Osteoblast (primary cell): ENCODE data around the gene APOC3. TPM values are rescaled to one million over a fixed set of nuclear protein-coding genes. Genes with fewer than 3 reads are reported as not detected.
A peak's percentile ranks its signal among the peaks of the same experiment; 100 is the strongest.

Experiments used
- DNase-seq: peaks from one replicate; pipeline ENCODE4 v3.0.0; 2011; ENCODE audit warnings: low spot score, mixed read lengths; ENCODE audit not compliant: insufficient read length; ENCODE audit errors: missing footprints
- H2AFZ ChIP-seq: 2 replicates; pipeline ENCODE4 v1.6.0; 2011; ENCODE audit warnings: mild to moderate bottlenecking, low read length
- H3K27ac ChIP-seq: 2 replicates; pipeline ENCODE4 v1.5.1; 2011; ENCODE audit warnings: mild to moderate bottlenecking, low read depth, low read length, moderate library complexity
- H3K27me3 ChIP-seq: 2 replicates; pipeline ENCODE4 v1.6.0; 2012; ENCODE audit warnings: mild to moderate bottlenecking, control low read depth, inconsistent platforms, low read length, moderate library complexity; ENCODE audit not compliant: insufficient read depth
- H3K36me3 ChIP-seq: 2 replicates; pipeline ENCODE4 v1.5.1; 2011; ENCODE audit warnings: mild to moderate bottlenecking, low read length, control low read depth, moderate library complexity; ENCODE audit not compliant: insufficient read depth
- H3K4me1 ChIP-seq: 2 replicates; pipeline ENCODE4 v1.5.1; 2011; ENCODE audit warnings: mild to moderate bottlenecking, low read length, control low read depth, moderate library complexity; ENCODE audit not compliant: insufficient read depth
- H3K4me2 ChIP-seq: 2 replicates; pipeline ENCODE4 v1.6.0; 2011; ENCODE audit warnings: mild to moderate bottlenecking, low read length; ENCODE audit not compliant: insufficient read depth
- H3K4me3 ChIP-seq: fragments of 200-600 bp; sonication (generic); 3 replicates; pipeline ENCODE4 v1.5.1; 2012; ENCODE audit warnings: mild to moderate bottlenecking, low read length, inconsistent platforms; ENCODE audit not compliant: insufficient read depth
- H3K79me2 ChIP-seq: 2 replicates; pipeline ENCODE4 v1.6.0; 2012; ENCODE audit warnings: mild to moderate bottlenecking, low read length, control low read depth, inconsistent platforms; ENCODE audit not compliant: insufficient read depth
- H3K9me3 ChIP-seq: 2 replicates; pipeline ENCODE4 v1.5.1; 2011; ENCODE audit warnings: low read depth, low read length, control low read depth
- H4K20me1 ChIP-seq: 2 replicates; pipeline ENCODE4 v1.6.0; 2012; ENCODE audit warnings: mild to moderate bottlenecking, low read length, control low read depth; ENCODE audit not compliant: insufficient read depth
- CTCF ChIP-seq: IDR thresholded peaks from 2 replicates; pipeline ENCODE4 v1.5.1; 2011; ENCODE audit warnings: mild to moderate bottlenecking, low read depth, low read length, moderate library complexity; ENCODE audit errors: extremely low read depth
- total RNA-seq: library from RNA; depleted of rRNA; stranded (reverse); fragments of >200 nt; gene quantifications from 2 replicates; pipeline ENCODE4 v1.2.3, GENCODE V29; 2012

APOC3 gene
- total RNA-seq, 1 donor = not detected

- TF ChIP-seq CTCF = no peak
- peak overlapping the region; percentile 41 for H2AFZ ChIP-seq
- H3K4me3 ChIP-seq = no peak overlapping the region
- H3K27me3 ChIP-seq = no peaks in the 10 kb centered on the region
- DNase-seq = no peak
- no peaks in the 10 kb centered on the region for H4K20me1 ChIP-seq
- no peaks in the 10 kb centered on the region for H3K9me3 ChIP-seq
- no peak overlapping the region for H3K27ac ChIP-seq
- no peaks in the 10 kb centered on the region for H3K36me3 ChIP-seq
- peaks cover 9% of the 10 kb centered on the region for H3K4me1 ChIP-seq
- no peak overlapping the region for H3K4me2 ChIP-seq
- no peaks in the 10 kb centered on the region for H3K79me2 ChIP-seq
Measured at GRCh38 chr11:116828632-116829524, 829 bp upstream of the APOC3 start.

- Histone ChIP-seq H3K4me2 (no peak overlapping the region), H3K4me3 (no peak overlapping the region), H3K4me1 (peaks cover 9% of the 10 kb centered on the region), H3K79me2 (no peaks in the 10 kb centered on the region), H3K36me3 (no peaks in the 10 kb centered on the region), H3K9me3 (no peaks in the 10 kb centered on the region), H3K27ac (no peak overlapping the region), H2AFZ (no peak overlapping the region), H3K27me3 (no peaks in the 10 kb centered on the region), H4K20me1 (no peaks in the 10 kb centered on the region)
- no peak for DNase-seq
- no peak for TF ChIP-seq CTCF
Measured at GRCh38 chr11:116830184-116830912, 641 bp downstream of the APOC3 start.

GRCh38 chr11:116831790-116832349, 2.2 kb downstream of the APOC3 start:
- Histone ChIP-seq H3K27me3 (no peaks in the 10 kb centered on the region), H2AFZ (no peak overlapping the region), H3K79me2 (no peaks in the 10 kb centered on the region), H4K20me1 (no peaks in the 10 kb centered on the region), H3K9me3 (no peaks in the 10 kb centered on the region), H3K4me1 (peaks cover 9% of the 10 kb centered on the region), H3K4me3 (no peak overlapping the region), H3K36me3 (no peaks in the 10 kb centered on the region), H3K4me2 (no peak overlapping the region), H3K27ac (no peak overlapping the region)
- no peak for DNase-seq
- no peak for TF ChIP-seq CTCF
